ENCODE measurements around the gene SMIM10L2A. TPM values are rescaled to one million over a fixed set of nuclear protein-coding genes. Genes with fewer than 3 reads are reported as not detected.

The SMIM10L2A gene
- total and polyA plus RNA-seq, 5 donors, result 3.8 to 6.3 (median 5.2) TPM

DNA sequence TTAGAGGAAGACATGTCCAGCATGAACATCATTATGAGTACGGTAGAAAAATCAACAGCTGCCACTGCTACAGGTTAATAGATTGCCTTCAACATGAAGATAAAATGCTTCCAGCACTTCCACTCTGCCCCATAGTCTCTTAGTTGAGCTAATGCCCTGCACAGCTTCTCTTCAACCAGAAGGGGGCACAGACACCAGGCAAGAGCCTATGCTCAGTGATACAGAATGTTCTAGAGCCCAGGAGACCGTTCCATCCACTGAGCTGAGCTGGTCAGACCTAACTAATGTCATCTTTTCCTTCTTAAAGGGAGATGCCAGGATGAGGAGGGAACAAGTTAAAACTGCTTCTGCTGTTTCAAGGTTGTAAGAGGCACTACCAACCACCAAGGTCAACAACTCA lies 42.2 kb downstream of the SMIM10L2A start:
- no peak for ATAC-seq
- no peak for DNase-seq
- WGBS, result 69% methylated on average over 2 of the region's 2 CpGs
- intact Hi-C loops (cut with DNase I), result no loop called here
- Histone ChIP-seq H3K9me3 (ENCODE audit: control insufficient read depth, low read length) (no peaks in the 10 kb centered on the region), H3K4me1 (ENCODE audit: control insufficient read depth, insufficient read depth, low read length) (no peaks in the 10 kb centered on the region), H3K4me3 (ENCODE audit: low read length) (no peak overlapping the region), H3K27me3 (ENCODE audit: control insufficient read depth, insufficient read depth) (no peaks in the 10 kb centered on the region), H3K27ac (ENCODE audit: low read length) (no peak overlapping the region)

DNA sequence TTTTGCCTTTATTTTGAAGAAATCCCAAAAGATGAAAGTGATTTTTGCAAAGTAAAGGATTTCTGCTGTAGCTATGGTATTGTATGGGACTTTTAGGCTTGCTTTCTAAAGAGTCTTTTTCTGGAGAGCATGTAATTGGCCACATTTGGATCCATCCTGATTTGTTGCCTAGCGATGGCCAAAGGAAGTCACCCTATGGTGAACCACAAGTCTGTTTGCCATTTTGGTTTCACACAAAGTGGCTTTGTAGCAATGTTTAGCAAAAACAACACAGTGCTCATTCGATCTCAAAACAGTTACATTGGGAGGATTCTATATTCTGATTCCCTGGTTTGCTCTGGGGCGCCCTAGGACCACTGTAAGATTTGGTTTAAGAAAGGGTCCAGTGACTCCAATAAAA lies 54.6 kb downstream of the SMIM10L2A start:
- Histone ChIP-seq H3K4me1 (ENCODE audit: control insufficient read depth, insufficient read depth, low read length) (no peaks in the 10 kb centered on the region), H3K27me3 (ENCODE audit: control insufficient read depth, insufficient read depth) (no peaks in the 10 kb centered on the region), H3K27ac (ENCODE audit: low read length) (no peak overlapping the region), H3K4me3 (ENCODE audit: low read length) (no peak overlapping the region), H3K9me3 (ENCODE audit: control insufficient read depth, low read length) (no peaks in the 10 kb centered on the region)
- DNase-seq, result no peak
- intact Hi-C loops (cut with DNase I), result no loop called here
- WGBS, result 86% methylated on average over 3 of the region's 3 CpGs
- ATAC-seq, result no peak

DNA sequence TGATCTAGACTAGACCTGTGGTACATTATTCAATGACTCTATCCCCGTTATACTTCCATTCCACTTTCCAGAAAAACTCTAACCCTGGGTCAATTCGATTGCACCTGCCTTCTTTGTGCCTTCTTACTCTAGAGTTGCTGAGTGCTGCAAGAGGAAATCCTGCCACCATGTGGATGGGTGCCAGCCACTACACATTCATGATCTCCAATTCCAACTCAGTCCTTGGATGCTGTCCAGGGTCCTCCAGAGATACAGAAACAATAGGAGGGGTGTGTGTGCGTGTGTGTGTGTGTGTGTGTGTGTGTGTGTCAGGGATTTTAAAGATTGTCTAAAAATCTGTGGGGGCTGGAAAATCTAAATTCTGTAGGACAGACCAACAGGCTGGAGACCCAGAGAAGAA lies 55.8 kb downstream of the SMIM10L2A start:
- Histone ChIP-seq H3K4me1 (ENCODE audit: control insufficient read depth, insufficient read depth, low read length) (no peaks in the 10 kb centered on the region), H3K27ac (ENCODE audit: low read length) (no peak overlapping the region), H3K4me3 (ENCODE audit: low read length) (no peak overlapping the region), H3K27me3 (ENCODE audit: control insufficient read depth, insufficient read depth) (no peaks in the 10 kb centered on the region), H3K9me3 (ENCODE audit: control insufficient read depth, low read length) (no peaks in the 10 kb centered on the region)
- intact Hi-C loops (cut with DNase I), result no loop called here
- DNase-seq, result peak; percentile 64 to 82 (median 77)
- peak; percentile 71 to 82 for ATAC-seq
- 5% methylated on average over 3 of the region's 3 CpGs for WGBS

Other genes starting within 250 kb of the SMIM10L2A start
- gene ETDA, start 169.9 kb upstream of the SMIM10L2A start, total RNA-seq, result not detected
- gene ETDA, start 169.9 kb upstream of the SMIM10L2A start, polyA plus RNA-seq, result not detected
- gene ETDC, start 112.5 kb upstream of the SMIM10L2A start, total RNA-seq, result not detected
- not detected for gene ETDC, start 112.5 kb upstream of the SMIM10L2A start, polyA plus RNA-seq
- gene ZNF75D, start 77.8 kb upstream of the SMIM10L2A start, total RNA-seq, result 1 to 10 TPM; 5.5 to 7.3 (median 6.4) TPM
- 4.6 TPM for gene ZNF75D, start 77.8 kb upstream of the SMIM10L2A start, polyA plus RNA-seq
- gene ZNF449, start 77.1 kb upstream of the SMIM10L2A start, total RNA-seq, result 1 to 10 TPM; 5.2 to 7.0 (median 6.1) TPM
- gene ZNF449, start 77.1 kb upstream of the SMIM10L2A start, polyA plus RNA-seq, result 3.0 TPM
- 10 to 100 TPM in 2 of 4 donors, 1 to 10 TPM in 2; 9.3 to 11.4 (median 10.6) TPM for gene INTS6L, start 98.7 kb downstream of the SMIM10L2A start, total RNA-seq
- 6.8 TPM for gene INTS6L, start 98.7 kb downstream of the SMIM10L2A start, polyA plus RNA-seq